Activated CD8-positive, alpha-beta T cell treated with anti-CD3 and anti-CD28 coated beads for 36 hours (primary cell): Measurements from ENCODE around the gene ATXN1. TPM values are rescaled to one million over a fixed set of nuclear protein-coding genes. Genes with fewer than 3 reads are reported as not detected.
A peak's percentile ranks its signal among the peaks of the same experiment; 100 is the strongest.

Experiments used
- ATAC-seq: fragments of 200-7000 bp; cut with Tn5 transposase; one replicate; pipeline ENCODE4 v1.10.0; 2021; ENCODE audit warnings: mild to moderate bottlenecking, moderate library complexity
- CTCF ChIA-PET: fragments of 350-600 bp; sonication (Branson Sonifier 250); formaldehyde crosslinking; loops from one replicate; lab custom pipeline; 2021; ENCODE audit warnings: antibody characterized with exemption; lab: Charles Lee
- POLR2A ChIA-PET: fragments of 350-600 bp; sonication (Branson Sonifier 250); formaldehyde crosslinking; loops from one replicate; lab custom pipeline; 2021; ENCODE audit warnings: antibody characterized with exemption; lab: Charles Lee
- DNase-seq: peaks from one replicate; pipeline ENCODE4 v3.0.0-alpha.2; 2020
- H3K27ac Mint-ChIP-seq: one replicate; pipeline ENCODE4 v1.8.0; 2021; ENCODE audit warnings: mild to moderate bottlenecking, mixed read lengths
- H3K27me3 Mint-ChIP-seq: one replicate; pipeline ENCODE4 v1.8.0; 2021; ENCODE audit warnings: mixed read lengths
- H3K36me3 Mint-ChIP-seq: one replicate; pipeline ENCODE4 v1.8.0; 2021; ENCODE audit warnings: low read depth, mixed read lengths
- H3K4me1 Mint-ChIP-seq: one replicate; pipeline ENCODE4 v1.8.0; 2021; ENCODE audit warnings: low read depth, mixed read lengths
- H3K4me3 Mint-ChIP-seq: one replicate; pipeline ENCODE4 v1.8.0; 2021; ENCODE audit warnings: mild to moderate bottlenecking, moderate library complexity, mixed read lengths
- H3K9me3 Mint-ChIP-seq: one replicate; pipeline ENCODE4 v1.8.0; 2021; ENCODE audit warnings: mixed read lengths
- CTCF ChIP-seq: fragments of 200-600 bp; IDR thresholded peaks from one replicate; pipeline ENCODE4 v1.8.0; 2022; ENCODE audit warnings: antibody characterized with exemption, mild to moderate bottlenecking
- intact Hi-C: fragments of 100-400 bp; cut with micrococcal nuclease; formaldehyde crosslinking; loops from one replicate; pipeline ENCODE4 v1.10.0; 2022
- total RNA-seq, 2 experiments: library from RNA; stranded (reverse); gene quantifications; one replicate each; pipeline ENCODE4 v1.2.3, GENCODE V29; 2021

Gene ATXN1
- total RNA-seq, 2 experiments from 2014 or later, result 35.4 to 40.8 TPM

- POLR2A ChIA-PET, result no interaction called here
- Mint-ChIP-seq H3K4me1 (peaks cover 79% of the 10 kb centered on the region), H3K27me3 (no peaks in the 10 kb centered on the region), H3K9me3 (no peaks in the 10 kb centered on the region), H3K36me3 (peaks cover 8% of the 10 kb centered on the region), H3K27ac (no peak overlapping the region), H3K4me3 (no peak overlapping the region)
- intact Hi-C loops, result no loop called here
- ATAC-seq (no peak), DNase-seq (no peak)
- CTCF ChIA-PET, result no interaction called here
- no peak for TF ChIP-seq CTCF
Observed at GRCh38 chr6:16508959-16509358, 252.3 kb downstream of the ATXN1 start.

- no peak overlapping the region for H3K27ac Mint-ChIP-seq
- H3K4me1 Mint-ChIP-seq, result peaks cover 58% of the 10 kb centered on the region
- ATAC-seq (no peak), DNase-seq (no peak)
- peaks cover 16% of the 10 kb centered on the region for H3K36me3 Mint-ChIP-seq
- no peak for TF ChIP-seq CTCF
- H3K4me3 Mint-ChIP-seq, result no peak overlapping the region
- no peaks in the 10 kb centered on the region for H3K27me3 Mint-ChIP-seq
- ChIA-PET POLR2A (no interaction called here), CTCF (interaction anchor here (0.6 to 3.3 kb wide), 6 partner anchors 7 to 779 kb away, joined by 3 to 22 read pairs (median 4); no protein-coding TSS in a partner anchor)
- intact Hi-C loops, result no loop called here
- H3K9me3 Mint-ChIP-seq, result no peaks in the 10 kb centered on the region
Observed at GRCh38 chr6:16505711-16506357, 255.4 kb downstream of the ATXN1 start.

- intact Hi-C loops, result no loop called here
- H3K4me3 Mint-ChIP-seq, result no peak overlapping the region
- no peak for ATAC-seq
- ChIA-PET CTCF (interaction anchor here (0.8 to 3.3 kb wide), 11 partner anchors 8 to 259 kb away, joined by 3 to 22 read pairs (median 4); no protein-coding TSS in a partner anchor), POLR2A (interaction anchor here (0.5 to 1.6 kb wide), 5 partner anchors 20 to 596 kb away, joined by 3 to 5 read pairs (median 3); no protein-coding TSS in a partner anchor)
- H3K27me3 Mint-ChIP-seq, result no peaks in the 10 kb centered on the region
- TF ChIP-seq CTCF, result no peak
- H3K27ac Mint-ChIP-seq, result peak overlapping the region; percentile 4
- peaks cover 56% of the 10 kb centered on the region for H3K4me1 Mint-ChIP-seq
- no peak for DNase-seq
- peaks cover 16% of the 10 kb centered on the region for H3K36me3 Mint-ChIP-seq
- no peaks in the 10 kb centered on the region for H3K9me3 Mint-ChIP-seq
Observed at GRCh38 chr6:16504609-16505008, 256.7 kb downstream of the ATXN1 start.

GRCh38 chr6:16503970-16504415 lies 257.3 kb downstream of the ATXN1 start:
- peaks cover 55% of the 10 kb centered on the region for H3K4me1 Mint-ChIP-seq

More at GRCh38 chr6:16503970-16504415, 257.3 kb downstream of the ATXN1 start:
- DNase-seq (peak; percentile 49), ATAC-seq (peak; percentile 88)
- Mint-ChIP-seq H3K36me3 (peaks cover 17% of the 10 kb centered on the region), H3K27ac (no peak overlapping the region), H3K4me3 (no peak overlapping the region), H3K9me3 (peaks cover 4% of the 10 kb centered on the region), H3K27me3 (no peaks in the 10 kb centered on the region)
- ChIA-PET POLR2A (interaction anchor here (0.8 to 1.6 kb wide), 4 partner anchors 20 to 84 kb away, joined by 3 to 5 read pairs (median 3); no protein-coding TSS in a partner anchor), CTCF (interaction anchor here (0.9 to 3.3 kb wide), 8 partner anchors 9 to 260 kb away, joined by 3 to 22 read pairs (median 6); no protein-coding TSS in a partner anchor)
- intact Hi-C loops, result no loop called here
- no peak for TF ChIP-seq CTCF
